Stimulated activated CD8-positive, alpha-beta memory T cell treated with anti-CD3 and anti-CD28 coated beads, Interleukin-7, amount 100 ng/mL, for 1 hour (primary cell): ENCODE measurements around the gene OAT.
"Not testable (repeated sequence)": the region's sequence is repeated elsewhere in the genome, so short reads cannot be mapped to it uniquely, and the experiment has no call there.

Experiments
- DNase-seq, 2 donors: peaks; one replicate each; pipeline ENCODE4 v3.0.0-alpha.2; 2020; ENCODE audit warnings: low read depth in 2 of 2

OAT gene

GRCh38 chr10:124447751-124448466 is 29.2 kb upstream of the OAT start:
- DNase-seq: no peak

- DNase-seq: no peak
Observed at GRCh38 chr10:124446830-124447750, 28.4 kb upstream of the OAT start.

GRCh38 chr10:124441694-124442093 is 23.0 kb upstream of the OAT start:
- not testable (repeated sequence) for DNase-seq

GRCh38 chr10:124436191-124436638 is 17.5 kb upstream of the OAT start:
- no peak for DNase-seq

- not testable (repeated sequence) for DNase-seq
Observed at GRCh38 chr10:124435683-124436082, 17.0 kb upstream of the OAT start.

- DNase-seq: no peak
Observed at GRCh38 chr10:124433461-124433860, 14.7 kb upstream of the OAT start.

GRCh38 chr10:124430077-124430476 is 11.4 kb upstream of the OAT start:
- no peak for DNase-seq

GRCh38 chr10:124429576-124429975 is 10.9 kb upstream of the OAT start:
- DNase-seq: no peak

GRCh38 chr10:124428207-124428777 is 9.6 kb upstream of the OAT start:
- no peak for DNase-seq

GRCh38 chr10:124425227-124425962 is 6.7 kb upstream of the OAT start:
- no peak for DNase-seq

- no peak for DNase-seq
Observed at GRCh38 chr10:124423813-124424212, 5.1 kb upstream of the OAT start.

GRCh38 chr10:124422742-124423141 is 4.0 kb upstream of the OAT start:
- no peak for DNase-seq

GRCh38 chr10:124420254-124420653 is 1.5 kb upstream of the OAT start:
- no peak for DNase-seq

GRCh38 chr10:124419635-124420034 is 912 bp upstream of the OAT start:
- DNase-seq: no peak

GRCh38 chr10:124417895-124418725 is 613 bp downstream of the OAT start:
- peak in 1 of 2 donors; percentile 12 for DNase-seq

GRCh38 chr10:124416733-124417132 is 2.0 kb downstream of the OAT start:
- DNase-seq: no peak

- DNase-seq: no peak
Observed at GRCh38 chr10:124415210-124415609, 3.5 kb downstream of the OAT start.

GRCh38 chr10:124414076-124414475 is 4.6 kb downstream of the OAT start:
- DNase-seq: no peak

- no peak for DNase-seq
Observed at GRCh38 chr10:124409696-124410095, 9.0 kb downstream of the OAT start.

GRCh38 chr10:124408357-124408756 is 10.4 kb downstream of the OAT start:
- DNase-seq: no peak

GRCh38 chr10:124407456-124407855 is 11.3 kb downstream of the OAT start:
- DNase-seq: no peak
